ENCODE data around the gene YTHDF1.

Gene YTHDF1

GRCh38 chr20:63174309-63175037, 41.5 kb downstream of the YTHDF1 start:
- no peak for DNase-seq (ENCODE audit: extremely low read depth in 1 of 2, low read depth in 1 of 2)

- no peak for DNase-seq (ENCODE audit: extremely low read depth in 1 of 2, low read depth in 1 of 2)
Observed at GRCh38 chr20:63173552-63174191, 42.3 kb downstream of the YTHDF1 start.

- no peak for DNase-seq (ENCODE audit: extremely low read depth in 1 of 2, low read depth in 1 of 2)
Observed at GRCh38 chr20:63172726-63173125, 43.2 kb downstream of the YTHDF1 start.

DNA sequence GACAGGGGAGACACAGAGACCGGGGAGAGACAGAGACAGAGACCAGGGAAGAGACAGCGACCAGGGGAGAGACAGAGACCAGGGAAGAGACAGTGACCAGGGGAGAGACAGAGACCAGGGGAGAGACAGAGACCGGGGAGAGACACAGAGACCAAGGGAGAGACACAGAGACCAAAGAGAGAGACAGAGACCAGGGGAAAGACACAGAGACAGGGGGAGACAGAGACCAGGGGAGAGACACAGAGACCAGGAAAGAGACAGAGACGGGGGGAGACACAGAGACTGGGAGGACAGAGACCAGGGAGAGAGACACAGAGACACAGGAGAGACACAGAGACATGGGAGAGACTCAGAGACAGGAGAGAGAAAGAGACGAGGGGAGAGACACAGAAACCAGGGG, 43.9 kb downstream of the YTHDF1 start:
- no peak for DNase-seq (ENCODE audit: extremely low read depth in 1 of 2, low read depth in 1 of 2)

DNA sequence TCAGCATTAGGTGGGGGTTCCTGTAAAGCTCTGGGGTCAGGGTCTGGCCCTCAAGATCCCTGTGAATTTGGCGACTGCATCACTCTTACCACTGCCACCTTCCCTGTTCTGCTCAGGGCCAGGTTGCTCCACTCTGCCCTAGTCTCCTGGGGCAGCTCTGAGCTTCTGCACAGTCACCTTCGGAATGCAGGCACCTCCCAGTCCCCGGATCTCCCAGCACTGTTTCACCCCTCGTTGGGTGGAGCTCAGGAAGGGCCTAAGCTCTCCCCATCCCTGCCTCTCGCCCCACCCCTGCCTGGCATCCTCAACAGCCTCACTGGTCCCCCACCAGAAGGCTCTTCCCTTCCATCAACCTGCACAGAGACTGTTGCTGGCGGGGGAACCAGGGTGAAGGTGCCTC, 46.2 kb downstream of the YTHDF1 start:
- no peak for DNase-seq (ENCODE audit: extremely low read depth in 1 of 2, low read depth in 1 of 2)

- DNase-seq (ENCODE audit: extremely low read depth in 1 of 2, low read depth in 1 of 2): no peak
Observed at GRCh38 chr20:63168861-63169260, 47.1 kb downstream of the YTHDF1 start.

DNA sequence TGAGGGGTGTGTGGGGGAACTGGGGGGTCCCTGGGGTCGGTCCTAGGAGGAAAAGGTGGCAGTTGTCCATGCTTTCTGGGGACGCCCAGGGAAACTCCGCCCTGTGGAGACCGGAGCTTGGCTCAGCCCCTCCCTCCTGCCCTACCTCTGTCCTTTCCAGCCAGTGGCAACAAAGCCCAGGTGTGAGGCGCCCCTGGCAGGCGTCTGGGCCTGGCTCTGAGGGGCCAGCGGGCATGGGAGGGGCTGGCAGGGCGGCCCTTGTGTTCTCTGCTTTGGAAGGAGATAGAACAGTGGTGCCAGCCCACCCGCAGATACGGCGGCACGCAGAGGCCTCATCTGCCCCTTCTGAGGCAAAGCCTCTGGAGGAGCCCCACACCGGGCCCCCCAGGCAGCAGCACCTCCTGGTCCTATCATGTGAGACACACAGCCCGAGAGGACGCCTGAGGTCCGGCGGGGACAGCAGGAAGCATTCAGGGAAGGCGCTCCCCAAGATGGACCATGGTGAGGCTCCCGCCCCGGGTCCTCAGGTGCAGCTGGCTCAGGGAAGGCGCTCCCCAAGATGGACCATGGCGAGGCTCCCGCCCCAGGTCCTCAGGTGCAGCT, 47.9 kb downstream of the YTHDF1 start:
- no peak for DNase-seq (ENCODE audit: extremely low read depth in 1 of 2, low read depth in 1 of 2)

DNA sequence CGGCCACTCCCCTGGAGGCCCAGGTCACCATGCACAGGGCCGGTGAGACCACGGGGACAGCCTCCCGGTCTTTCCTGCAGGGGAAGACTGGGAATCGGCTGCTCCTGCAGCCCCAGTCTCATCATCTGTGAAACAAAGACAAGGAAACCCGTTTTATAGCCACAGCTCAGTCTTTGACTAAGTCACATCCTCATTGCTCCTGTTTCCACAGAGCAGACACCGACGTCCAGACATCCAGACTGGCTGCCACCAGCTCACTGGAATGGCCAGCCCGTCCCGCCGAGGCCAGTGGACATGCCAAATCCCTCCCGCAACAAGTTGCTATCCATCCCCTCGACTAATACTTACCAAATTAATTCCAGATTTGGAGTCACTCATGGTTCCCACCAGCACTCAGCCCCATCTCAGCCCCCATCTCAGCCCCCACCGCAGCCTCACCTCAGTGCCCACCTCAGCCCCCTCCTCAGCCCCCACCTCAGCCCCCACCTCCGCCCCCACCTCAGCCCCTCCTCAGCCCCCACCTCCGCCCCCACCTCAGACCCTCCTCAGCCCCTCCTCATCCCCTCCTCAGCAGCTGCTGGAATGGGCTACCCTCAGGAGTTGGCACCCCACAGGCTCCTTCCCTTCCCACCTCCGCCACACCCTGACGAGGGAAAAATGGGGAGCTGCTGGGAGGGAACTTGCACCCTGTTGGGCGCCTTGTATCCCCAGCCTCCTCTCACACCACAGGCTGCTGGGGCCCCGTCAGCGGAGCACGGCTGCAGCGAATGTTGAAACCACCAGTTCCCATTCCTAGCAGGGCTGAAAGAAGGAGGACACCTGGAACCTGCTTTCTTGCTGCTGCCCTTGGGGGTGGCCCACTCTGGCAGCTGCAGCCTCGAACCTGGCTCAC, 48.7 kb downstream of the YTHDF1 start:
- DNase-seq (ENCODE audit: extremely low read depth in 1 of 2, low read depth in 1 of 2): no peak

- DNase-seq (ENCODE audit: extremely low read depth in 1 of 2, low read depth in 1 of 2): no peak
Observed at GRCh38 chr20:63166193-63167020, 49.5 kb downstream of the YTHDF1 start.

DNA sequence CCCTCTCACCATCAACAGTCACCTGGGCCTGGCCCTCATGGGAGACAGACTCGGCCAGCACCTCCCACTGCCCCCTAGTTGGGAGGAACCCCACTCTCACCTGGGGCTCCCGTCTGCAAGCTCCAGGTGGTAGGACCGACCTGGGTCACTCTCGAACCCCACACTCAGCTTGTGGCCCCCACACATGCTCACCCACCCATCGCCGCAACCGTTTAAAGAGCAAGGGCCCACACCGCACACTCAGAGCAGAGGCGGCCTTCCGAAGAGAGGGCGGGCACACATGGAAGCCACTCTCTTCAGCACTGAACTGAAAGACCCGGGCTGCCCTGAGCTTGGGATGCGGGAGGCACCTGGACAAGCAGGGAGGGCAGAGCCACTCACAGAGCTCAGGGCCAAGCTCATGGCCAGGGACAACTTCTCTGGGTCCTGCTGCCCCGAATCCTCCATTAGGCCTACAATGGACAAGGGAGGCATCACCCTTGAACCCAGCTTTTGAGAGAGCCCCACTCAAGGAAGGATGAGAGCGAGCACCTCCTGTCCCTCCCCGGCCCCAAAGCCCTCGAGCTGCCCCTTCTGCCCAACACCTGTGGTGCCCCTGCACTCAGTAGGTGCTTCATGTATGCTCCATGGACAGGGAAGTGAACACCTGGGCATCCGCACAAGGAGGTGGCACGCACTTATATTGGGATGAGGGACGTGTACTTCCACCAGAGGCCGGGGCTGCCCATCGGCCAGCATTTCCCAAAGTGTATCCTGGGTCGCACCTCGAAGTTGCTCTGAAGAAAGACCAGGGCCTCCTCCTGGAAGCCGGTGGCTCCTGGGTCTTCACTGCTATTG, 50.4 kb downstream of the YTHDF1 start:
- DNase-seq (ENCODE audit: extremely low read depth in 1 of 2, low read depth in 1 of 2): no peak

DNA sequence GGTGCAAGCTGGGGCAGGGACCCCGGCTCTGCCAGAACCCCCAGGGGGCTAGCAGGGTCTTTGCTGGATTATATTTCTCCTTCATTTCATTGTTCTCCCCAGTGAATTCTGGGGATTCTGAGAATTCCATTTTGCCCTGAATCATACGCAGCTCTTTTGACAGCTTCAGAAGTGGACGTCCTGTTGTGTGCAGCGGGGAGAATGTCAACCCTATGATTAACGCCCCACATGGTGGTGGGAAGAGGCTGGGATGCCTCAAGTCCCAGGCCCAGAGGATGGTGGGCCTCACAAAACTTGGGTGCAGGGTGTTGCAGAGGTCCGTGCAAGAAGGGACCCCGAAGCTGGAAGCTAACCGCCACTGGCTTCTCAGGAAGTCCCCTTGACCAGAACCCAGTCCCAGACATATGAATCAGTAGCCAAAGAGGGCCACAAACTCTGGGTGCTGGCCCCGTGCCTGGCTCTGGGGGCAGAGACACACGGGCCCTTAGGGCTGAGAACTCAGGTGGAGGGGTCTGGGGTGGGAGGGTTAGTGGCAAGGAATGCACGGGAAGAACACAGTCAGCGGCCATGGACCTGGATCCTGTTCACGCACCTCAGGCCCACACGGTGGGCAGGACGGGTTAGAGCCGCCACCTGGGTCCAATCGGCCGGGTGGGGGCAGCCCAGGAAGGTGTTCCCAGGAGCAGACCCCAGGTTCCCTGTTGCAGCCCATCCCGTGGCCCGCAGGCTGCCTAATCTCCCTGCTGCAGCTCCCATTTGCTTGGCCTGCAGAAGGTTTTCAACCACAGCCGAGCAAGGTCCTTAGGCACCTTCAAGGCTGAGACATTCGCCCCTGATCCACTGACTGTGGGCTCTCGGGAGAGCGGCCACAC, 51.2 kb downstream of the YTHDF1 start:
- DNase-seq (ENCODE audit: extremely low read depth in 1 of 2, low read depth in 1 of 2): no peak

DNA sequence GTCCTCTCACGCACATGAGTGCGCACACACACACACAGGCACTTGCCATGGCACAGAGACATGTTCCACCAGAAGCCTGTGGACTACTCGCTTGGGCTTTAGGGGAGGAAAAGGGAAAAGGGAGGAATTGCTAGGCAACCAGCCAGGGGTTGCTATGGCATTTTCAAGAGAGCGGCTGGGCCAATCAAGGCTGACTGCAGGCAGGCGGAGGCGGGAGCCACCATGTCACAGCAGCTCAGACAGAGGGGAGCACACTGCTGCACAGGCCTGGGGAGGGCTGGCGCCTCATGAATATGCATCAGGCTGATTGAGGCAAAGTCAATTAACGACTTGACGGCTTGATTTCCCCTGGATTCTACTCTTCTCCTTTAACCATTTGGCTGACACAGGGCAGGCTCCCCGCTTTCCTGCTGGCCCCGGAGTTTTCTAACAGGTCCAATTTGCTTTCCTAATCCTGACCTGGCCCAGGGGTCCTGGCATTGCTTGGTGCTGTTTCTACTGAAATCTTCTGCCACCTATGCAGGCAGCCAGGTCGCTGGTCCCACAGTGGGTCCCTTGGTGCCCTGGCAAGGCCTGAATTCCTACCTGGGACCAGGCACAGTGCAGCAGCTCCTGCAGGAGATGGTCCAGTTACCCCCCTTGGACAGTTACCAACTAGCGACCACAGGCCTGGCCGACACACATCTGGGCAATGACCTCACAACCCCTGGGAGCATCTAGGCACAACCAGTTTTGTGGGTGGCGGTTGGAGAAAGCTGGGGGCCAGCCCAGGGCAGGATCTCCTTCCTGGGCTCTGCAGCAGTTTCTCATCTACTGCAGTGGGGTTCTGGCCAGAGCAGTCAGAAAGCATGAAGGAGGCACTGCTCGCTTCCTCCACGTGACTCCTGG, 52.1 kb downstream of the YTHDF1 start:
- DNase-seq (ENCODE audit: extremely low read depth in 1 of 2, low read depth in 1 of 2): no peak

GRCh38 chr20:63163171-63163570, 52.8 kb downstream of the YTHDF1 start:
- DNase-seq (ENCODE audit: extremely low read depth in 1 of 2, low read depth in 1 of 2): no peak

DNA sequence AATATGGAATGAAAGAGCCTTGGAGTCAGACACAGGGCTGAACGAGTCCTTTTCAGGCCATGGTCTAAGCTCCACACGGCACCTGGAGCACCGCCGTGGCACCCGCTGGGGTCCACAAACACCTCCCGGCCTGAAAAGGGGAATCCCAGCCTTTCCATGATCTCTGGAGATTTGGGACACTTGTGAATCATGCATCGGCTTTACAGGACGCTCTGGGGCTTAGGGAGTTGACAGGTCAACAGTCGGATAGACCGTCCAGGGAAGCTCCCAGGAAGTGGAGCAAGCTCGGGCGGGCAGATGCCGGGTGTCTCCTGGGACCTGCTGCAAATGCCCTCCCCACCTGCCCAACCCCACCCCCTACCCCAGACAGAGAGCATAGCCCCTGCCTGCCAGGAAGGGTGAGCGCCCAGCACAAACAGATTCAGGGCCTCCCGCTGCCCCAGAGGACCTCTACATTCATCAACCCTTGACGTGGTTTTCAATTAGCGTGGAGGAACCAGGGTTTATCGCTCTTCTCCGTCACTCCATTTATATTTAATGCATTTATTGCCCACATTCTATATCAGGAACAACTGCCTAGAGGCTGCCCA, 53.6 kb downstream of the YTHDF1 start:
- no peak for DNase-seq (ENCODE audit: extremely low read depth in 1 of 2, low read depth in 1 of 2)

- no peak for DNase-seq (ENCODE audit: extremely low read depth in 1 of 2, low read depth in 1 of 2)
Observed at GRCh38 chr20:63161176-63161651, 54.7 kb downstream of the YTHDF1 start.

GRCh38 chr20:63160641-63161175, 55.2 kb downstream of the YTHDF1 start:
- DNase-seq (ENCODE audit: extremely low read depth in 1 of 2, low read depth in 1 of 2): no peak

Data from activated CD8-positive, alpha-beta memory T cell treated with anti-CD3 and anti-CD28 coated beads for 1 hour (primary cell).